Sciatic nerve (tissue), 2 donors: ENCODE measurements around the gene ANAPC1. TPM values are rescaled to one million over a fixed set of nuclear protein-coding genes. Genes with fewer than 3 reads are reported as not detected.
"Not testable (repeated sequence)": the region's sequence is repeated elsewhere in the genome, so short reads cannot be mapped to it uniquely, and the experiment has no call there.

Experiments
- ATAC-seq: fragments of 200-7000 bp; cut with Tn5 transposase; one replicate; pipeline ENCODE4 v1.9.1; 2020; ENCODE audit warnings: mild to moderate bottlenecking, moderate library complexity
- DNase-seq: peaks from one replicate; pipeline ENCODE4 v3.0.0-alpha.2; 2020; ENCODE audit warnings: low spot score
- intact Hi-C: fragments of 100-400 bp; cut with DNase I; formaldehyde crosslinking; loops from one replicate; pipeline ENCODE4 v1.14.2; 2022
- total RNA-seq: library from RNA; stranded (reverse); fragmentation: NEBNext Ultra II Directional; extraction: Animal tissue kit (Norgen Biotek cat#: 25700); gene quantifications from one replicate; pipeline ENCODE4 v1.2.1, GENCODE V29; 2021
- donor health status: DM: no; HTN: no; CAD: no.
- donor health status: DM: no; HTN: no; CAD: no.

The ANAPC1 gene
- total RNA-seq, 1 donor from 2014 or later: 35.6 TPM

DNA sequence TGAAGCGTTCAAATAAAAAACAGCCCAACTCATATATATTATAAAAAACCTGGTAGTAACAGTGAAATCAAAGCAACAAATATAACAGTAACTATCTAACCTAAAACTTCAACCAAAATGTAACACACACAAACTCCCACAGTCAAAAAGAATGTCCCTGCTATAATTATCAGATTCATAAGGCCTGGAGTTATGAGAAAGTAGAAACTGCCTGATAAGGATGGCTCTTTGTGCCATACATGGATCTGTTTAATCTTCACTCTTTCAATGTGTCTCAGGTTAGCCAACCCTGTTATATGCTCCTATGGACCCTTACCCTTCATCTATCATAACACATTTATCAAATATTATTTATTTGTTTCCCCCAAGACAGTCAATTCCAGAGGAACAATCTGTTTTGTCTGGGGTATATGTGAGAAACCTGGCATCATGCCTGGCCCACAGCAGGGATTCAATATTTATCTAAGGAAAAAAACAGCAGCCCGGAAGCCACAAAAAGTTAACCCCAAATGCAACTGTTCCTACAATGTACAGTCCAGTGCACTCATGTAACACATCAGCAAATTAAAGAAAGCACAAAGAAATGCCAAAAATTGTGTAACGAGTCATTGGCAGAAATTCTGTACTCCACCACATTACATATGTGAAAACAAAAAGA, 44.2 kb downstream of the ANAPC1 start:
- intact Hi-C loops, DNase-seq, ATAC-seq: not testable (repeated sequence)

- ATAC-seq, intact Hi-C loops, DNase-seq: not testable (repeated sequence)
These were observed 45.0 kb downstream of the ANAPC1 start for GRCh38 chr2:111838992-111839391.

DNA sequence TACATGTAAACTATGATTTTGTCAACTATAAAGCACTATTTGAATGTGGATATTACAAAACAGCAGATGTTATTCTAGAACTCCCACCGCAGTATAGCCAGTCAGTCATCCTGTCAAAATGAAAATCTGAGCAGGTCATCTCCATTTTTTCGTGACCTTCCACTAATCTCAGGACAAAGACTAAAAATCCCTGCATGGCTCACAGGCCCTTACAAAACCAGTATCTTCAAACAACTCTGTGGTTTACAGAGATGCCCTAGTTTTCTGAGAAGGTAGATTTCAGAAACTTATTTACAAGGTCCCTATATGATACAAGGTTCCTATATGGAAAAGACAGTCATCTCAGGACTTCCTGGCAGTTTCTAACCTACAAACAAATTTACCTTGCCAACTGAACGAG, 49.8 kb downstream of the ANAPC1 start:
- ATAC-seq, intact Hi-C loops, DNase-seq: not testable (repeated sequence)

DNA sequence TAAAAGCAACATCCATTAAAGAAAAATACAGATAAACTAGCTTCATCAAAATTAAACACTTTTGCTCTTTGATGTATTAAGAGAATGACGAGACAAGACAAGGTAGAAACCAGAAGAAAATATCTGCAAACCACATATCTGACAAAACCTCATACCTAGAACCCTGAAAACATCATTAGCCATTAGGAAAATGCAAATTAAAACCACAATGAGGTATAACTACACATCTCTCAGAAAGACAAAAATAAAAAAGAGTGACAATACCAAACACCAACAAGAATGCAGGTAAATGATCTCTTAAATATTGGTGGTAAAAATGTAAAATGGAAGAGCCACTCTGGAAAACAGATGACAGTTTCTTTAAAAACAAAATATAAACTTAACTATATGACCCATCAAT, 53.5 kb downstream of the ANAPC1 start:
- DNase-seq, ATAC-seq, intact Hi-C loops: not testable (repeated sequence)

- DNase-seq, ATAC-seq: not testable (repeated sequence)
These were observed 55.7 kb downstream of the ANAPC1 start for GRCh38 chr2:111828217-111828766.

DNA sequence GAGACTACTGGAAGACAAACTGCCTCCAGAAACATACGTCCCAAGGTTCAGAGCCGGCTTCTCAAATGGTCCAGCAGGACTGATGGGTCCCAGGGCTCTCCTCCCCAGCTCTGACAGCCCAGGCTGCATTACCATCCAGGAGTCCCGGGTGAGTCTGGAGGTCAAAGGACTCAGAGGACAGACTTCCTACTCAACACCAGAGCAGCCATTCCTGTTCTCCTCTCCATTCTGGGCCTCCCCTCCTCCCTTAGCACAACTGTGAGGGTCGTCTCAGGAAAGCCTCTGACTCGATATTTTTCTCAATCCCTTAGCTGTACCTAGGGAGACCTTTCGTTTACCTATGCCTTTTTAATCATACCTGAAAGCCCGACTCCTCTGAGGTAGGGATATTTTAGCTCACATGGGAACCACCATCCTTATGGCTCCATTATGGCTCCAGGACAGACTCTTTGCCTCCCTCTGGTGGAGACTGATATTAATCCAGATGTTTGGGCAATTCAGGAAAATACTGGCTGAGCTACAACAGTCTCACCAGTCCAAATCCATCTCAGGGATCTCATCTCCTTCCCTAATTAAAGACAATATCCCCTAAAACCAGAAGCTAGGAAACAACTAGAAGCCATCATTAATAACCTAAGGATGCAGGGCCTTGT, 70.9 kb downstream of the ANAPC1 start:
- intact Hi-C loops, DNase-seq, ATAC-seq: not testable (repeated sequence)

More at GRCh38 chr2:111828217-111828766, 55.7 kb downstream of the ANAPC1 start:
- intact Hi-C loops: not testable (repeated sequence)

DNA sequence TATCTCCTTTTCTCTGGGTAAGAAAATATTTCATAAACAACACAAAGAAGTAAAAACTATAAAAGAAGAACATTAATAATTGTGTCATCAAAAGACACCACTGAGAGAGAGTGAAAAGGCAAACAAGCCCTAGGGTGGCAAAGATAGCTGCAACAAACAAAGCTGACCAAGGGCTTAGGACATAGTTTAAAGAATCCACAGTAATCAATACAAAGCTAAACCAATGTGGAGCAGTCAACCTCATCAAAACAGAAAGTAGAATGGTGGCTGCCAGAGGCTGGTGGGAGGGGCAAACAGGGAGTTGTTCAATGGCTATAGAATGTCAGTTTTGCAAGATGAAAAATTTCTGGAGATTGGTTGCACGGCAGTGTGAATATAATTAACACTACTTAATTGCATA, 93.4 kb downstream of the ANAPC1 start:
- ATAC-seq, intact Hi-C loops, DNase-seq: not testable (repeated sequence)

- ATAC-seq, DNase-seq, intact Hi-C loops: not testable (repeated sequence)
These were observed 99.9 kb downstream of the ANAPC1 start for GRCh38 chr2:111784081-111784480.

- intact Hi-C loops, DNase-seq, ATAC-seq: not testable (repeated sequence)
These were observed 101.8 kb downstream of the ANAPC1 start for GRCh38 chr2:111782195-111782594.

GRCh38 chr2:111781443-111782094, 102.4 kb downstream of the ANAPC1 start:
- intact Hi-C loops, ATAC-seq, DNase-seq: not testable (repeated sequence)

- ATAC-seq, intact Hi-C loops, DNase-seq: not testable (repeated sequence)
These were observed 106.8 kb downstream of the ANAPC1 start for GRCh38 chr2:111777155-111777554.

- DNase-seq, ATAC-seq, intact Hi-C loops: not testable (repeated sequence)
These were observed 107.7 kb downstream of the ANAPC1 start for GRCh38 chr2:111776296-111776695.

- ATAC-seq, DNase-seq, intact Hi-C loops: not testable (repeated sequence)
These were observed 111.8 kb downstream of the ANAPC1 start for GRCh38 chr2:111772180-111772579.

GRCh38 chr2:111770916-111771658, 112.9 kb downstream of the ANAPC1 start:
- intact Hi-C loops, DNase-seq, ATAC-seq: not testable (repeated sequence)

GRCh38 chr2:111768266-111769190, 115.5 kb downstream of the ANAPC1 start:
- DNase-seq, intact Hi-C loops, ATAC-seq: not testable (repeated sequence)

DNA sequence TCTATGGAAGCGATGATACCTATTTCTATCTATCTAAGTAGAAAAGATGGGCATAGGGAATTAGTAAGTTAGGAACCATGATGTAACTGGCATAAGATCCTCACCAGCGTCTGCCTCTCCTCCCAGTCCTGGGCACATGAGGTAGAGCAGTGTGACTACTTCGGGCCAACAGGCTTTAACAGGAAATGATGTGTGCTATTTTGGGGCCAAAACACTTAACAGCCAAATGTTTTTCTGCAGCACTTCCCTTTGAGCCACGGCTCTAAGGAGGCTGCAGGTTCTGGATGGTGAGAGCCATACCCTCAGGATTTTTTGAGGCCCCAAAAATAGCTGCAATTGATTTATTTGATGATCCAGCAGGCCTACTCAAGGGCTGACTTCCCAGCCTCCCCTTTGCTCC, 116.9 kb downstream of the ANAPC1 start:
- ATAC-seq: peak; percentile 24
- DNase-seq, intact Hi-C loops: not testable (repeated sequence)

DNA sequence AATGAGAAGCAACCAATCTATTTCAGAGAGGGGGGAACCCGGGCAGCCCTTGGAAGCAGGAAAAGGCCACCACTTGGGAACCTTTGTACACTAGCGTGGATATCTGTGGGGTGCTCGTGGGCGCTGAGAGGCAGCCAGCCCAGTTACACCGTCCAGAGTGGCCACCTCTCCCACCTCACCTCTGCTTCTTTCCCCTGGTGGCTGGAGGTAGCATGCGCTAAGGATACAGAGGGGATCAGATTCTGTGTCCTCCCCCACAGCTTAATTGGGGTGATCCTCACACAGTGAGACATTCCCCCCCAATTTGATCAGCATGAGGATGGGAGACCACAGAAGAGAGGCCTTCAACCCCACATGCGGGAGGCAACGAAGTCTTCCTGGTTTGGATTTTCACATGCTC, 117.7 kb downstream of the ANAPC1 start:
- DNase-seq, ATAC-seq, intact Hi-C loops: not testable (repeated sequence)
